Adrenal gland (tissue), 5 donors: ENCODE results near the gene DCLRE1A.

Experiments used
- CTCF ChIP-seq, 6 experiments: fragments of 450-650 bp in 4 of 6; fragments of 200-600 bp in 2 of 6; sonication (generic) in 1 of 6; IDR thresholded peaks; 1 replicate in 5 of 6; 2 replicates in 1 of 6; pipeline versions ENCODE4 v1.5.1 to v1.8.0; 2016 to 2021; ENCODE audit warnings: antibody characterized with exemption in 6 of 6, mild to moderate bottlenecking in 2 of 6, moderate library complexity in 1 of 6
- POLR2A ChIP-seq, 2 donors: fragments of 450-650 bp; IDR thresholded peaks; one replicate each; pipeline ENCODE4 v1.6.1; 2017; ENCODE audit warnings: antibody characterized with exemption in 2 of 2, mild to moderate bottlenecking in 2 of 2, moderate library complexity in 1 of 2
- donor health status: DM: no; HTN: no; CAD: no.

GRCh38 chr10:113842171-113842570 lies 11.7 kb downstream of the DCLRE1A start:
- TF ChIP-seq POLR2A (IDR thresholded peaks at IDR 0.05): no peak
- TF ChIP-seq CTCF (IDR thresholded peaks at IDR 0.05): no peak
